Urinary bladder (tissue), 4 donors: ENCODE results near the gene TEX29. TPM values are rescaled to one million over a fixed set of nuclear protein-coding genes. Genes with fewer than 3 reads are reported as not detected.

Source experiments
- DNase-seq: peaks from one replicate; pipeline ENCODE4 v3.0.0-alpha.2; 2015; ENCODE audit errors: extremely low spot score
- H3K27ac ChIP-seq: one replicate; pipeline ENCODE4 v1.5.1; 2013; ENCODE audit warnings: low read depth, mild to moderate bottlenecking, moderate library complexity
- H3K36me3 ChIP-seq: one replicate; pipeline ENCODE4 v1.6.1; 2013; ENCODE audit warnings: mild to moderate bottlenecking, moderate library complexity; ENCODE audit not compliant: insufficient read depth
- H3K4me1 ChIP-seq: one replicate; pipeline ENCODE4 v1.6.1; 2013; ENCODE audit warnings: mild to moderate bottlenecking, moderate library complexity; ENCODE audit not compliant: insufficient read depth
- H3K4me3 ChIP-seq: one replicate; pipeline ENCODE4 v1.5.1; 2013; ENCODE audit warnings: low read depth, low read length
- WGBS: extraction: QIAGEN DNeasy Blood & Tissue Kit; methylation state at CpG from one replicate; pipeline ENCODE4 v1.1.7; 2013; 5-methylcytosine and 5-hydroxymethylcytosine counted together
- polyA plus RNA-seq: library from polyadenylated mRNA; stranded (reverse); fragments of 200-250 nt; gene quantifications from one replicate; pipeline ENCODE4 v1.2.3, GENCODE V29; 2013
- total RNA-seq: library from RNA; depleted of rRNA; stranded (reverse); fragments of >200 nt; gene quantifications from one replicate; pipeline ENCODE4 v1.2.3, GENCODE V29; 2014
- donor health status: healthy with polysubstance abuse.
- donor health status: healthy.

The TEX29 gene
- total and polyA plus RNA-seq, 2 donors: 0.32 TPM; not detected in 1

- WGBS: 88% methylated on average over 19 of the region's 19 CpGs
- H3K36me3 ChIP-seq: no peaks in the 10 kb centered on the region
- H3K4me3 ChIP-seq: no peak overlapping the region
- no peak overlapping the region for H3K27ac ChIP-seq
- DNase-seq: no peak
- H3K4me1 ChIP-seq: no peaks in the 10 kb centered on the region
Measured at GRCh38 chr13:111322001-111322915, 1.8 kb downstream of the TEX29 start.

GRCh38 chr13:111322916-111323331 is 2.5 kb downstream of the TEX29 start:
- H3K4me3 ChIP-seq: no peak overlapping the region
- H3K4me1 ChIP-seq: no peaks in the 10 kb centered on the region
- DNase-seq: no peak
- WGBS: 74% methylated on average over 7 of the region's 7 CpGs
- H3K27ac ChIP-seq: no peak overlapping the region
- no peaks in the 10 kb centered on the region for H3K36me3 ChIP-seq

- no peak overlapping the region for H3K27ac ChIP-seq
- no peaks in the 10 kb centered on the region for H3K36me3 ChIP-seq
- no peaks in the 10 kb centered on the region for H3K4me1 ChIP-seq
- no peak for DNase-seq
- no peak overlapping the region for H3K4me3 ChIP-seq
- WGBS: 81% methylated on average over 14 of the region's 14 CpGs
Measured at GRCh38 chr13:111323549-111323948, 3.1 kb downstream of the TEX29 start.

- no peak overlapping the region for H3K4me3 ChIP-seq
- 68% methylated on average over 17 of the region's 17 CpGs for WGBS
- no peaks in the 10 kb centered on the region for H3K36me3 ChIP-seq
- H3K27ac ChIP-seq: no peak overlapping the region
- no peaks in the 10 kb centered on the region for H3K4me1 ChIP-seq
- no peak for DNase-seq
Measured at GRCh38 chr13:111323950-111324651, 3.7 kb downstream of the TEX29 start.

- Histone ChIP-seq H3K36me3 (no peaks in the 10 kb centered on the region), H3K27ac (no peak overlapping the region), H3K4me3 (no peak overlapping the region), H3K4me1 (no peaks in the 10 kb centered on the region)
- 81% methylated on average over 14 of the region's 14 CpGs for WGBS
- DNase-seq: no peak
Measured at GRCh38 chr13:111324736-111325135, 4.3 kb downstream of the TEX29 start.

- H3K4me1 ChIP-seq: no peaks in the 10 kb centered on the region
- H3K36me3 ChIP-seq: no peaks in the 10 kb centered on the region
- no peak overlapping the region for H3K27ac ChIP-seq
- 84% methylated on average over 28 of the region's 28 CpGs for WGBS
- no peak for DNase-seq
- H3K4me3 ChIP-seq: no peak overlapping the region
Measured at GRCh38 chr13:111325146-111325890, 4.9 kb downstream of the TEX29 start.

- H3K27ac ChIP-seq: no peak overlapping the region
- DNase-seq: no peak
- H3K4me3 ChIP-seq: no peak overlapping the region
- WGBS: 84% methylated on average over 37 of the region's 37 CpGs
- H3K36me3 ChIP-seq: no peaks in the 10 kb centered on the region
- no peaks in the 10 kb centered on the region for H3K4me1 ChIP-seq
Measured at GRCh38 chr13:111325941-111326620, 5.6 kb downstream of the TEX29 start.

- DNase-seq: no peak
- 93% methylated on average over 15 of the region's 15 CpGs for WGBS
- H3K4me1 ChIP-seq: no peaks in the 10 kb centered on the region
- H3K27ac ChIP-seq: no peak overlapping the region
- no peaks in the 10 kb centered on the region for H3K36me3 ChIP-seq
- H3K4me3 ChIP-seq: no peak overlapping the region
Measured at GRCh38 chr13:111326621-111326965, 6.2 kb downstream of the TEX29 start.

- Histone ChIP-seq H3K27ac (no peak overlapping the region), H3K4me3 (no peak overlapping the region), H3K36me3 (no peaks in the 10 kb centered on the region), H3K4me1 (no peaks in the 10 kb centered on the region)
- WGBS: 89% methylated on average over 16 of the region's 16 CpGs
- DNase-seq: no peak
Measured at GRCh38 chr13:111326981-111327642, 6.7 kb downstream of the TEX29 start.

GRCh38 chr13:111327730-111328573 is 7.5 kb downstream of the TEX29 start:
- Histone ChIP-seq H3K27ac (no peak overlapping the region), H3K4me3 (no peak overlapping the region), H3K36me3 (no peaks in the 10 kb centered on the region), H3K4me1 (no peaks in the 10 kb centered on the region)
- DNase-seq: no peak
- whole genome bisulfite sequencing: 91% methylated on average over 32 of the region's 32 CpGs

GRCh38 chr13:111328574-111329410 is 8.3 kb downstream of the TEX29 start:
- DNase-seq: no peak
- Histone ChIP-seq H3K4me1 (no peaks in the 10 kb centered on the region), H3K36me3 (no peaks in the 10 kb centered on the region), H3K4me3 (no peak overlapping the region), H3K27ac (no peak overlapping the region)
- 90% methylated on average over 30 of the region's 30 CpGs for WGBS
